ENCODE measurements around the gene NRIP1. TPM values are rescaled to one million over a fixed set of nuclear protein-coding genes. Genes with fewer than 3 reads are reported as not detected.

Gene NRIP1
- total and polyA plus RNA-seq, 8 donors: 22.6 to 30.5 (median 27.6) TPM

DNA sequence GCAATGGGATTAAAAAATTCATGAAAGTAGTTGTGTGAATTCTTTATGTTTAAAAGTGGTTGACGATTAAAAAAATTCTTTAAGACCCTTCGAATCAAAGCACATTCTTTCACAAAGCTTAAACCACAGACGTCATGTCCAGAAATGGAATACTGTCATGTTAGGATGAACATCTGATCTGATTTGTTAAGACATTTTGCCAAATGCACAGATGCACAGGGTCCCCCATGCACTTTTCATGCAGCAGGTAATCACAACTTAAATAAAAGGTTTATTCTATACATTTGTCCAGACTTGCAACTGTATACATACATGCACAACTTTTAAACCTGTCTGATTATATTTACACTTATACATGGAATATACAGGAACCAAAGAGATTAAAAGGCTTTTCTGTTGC lies 103.3 kb downstream of the NRIP1 start:
- no peaks in the 10 kb centered on the region for H3K27me3 ChIP-seq
- intact Hi-C loops (cut with DNase I): no loop called here
- no peak overlapping the region for H3K4me3 ChIP-seq
- DNase-seq: no peak
- H3K36me3 ChIP-seq: peaks cover 0 to 9% of the 10 kb centered on the region in 2 donors
- H3K4me1 ChIP-seq: no peaks in the 10 kb centered on the region
- no peak for ATAC-seq
- no peak for TF ChIP-seq CTCF (IDR thresholded peaks at IDR 0.05)
- H3K27ac ChIP-seq: no peak overlapping the region
- no peaks in the 10 kb centered on the region for H3K9me3 ChIP-seq

GRCh38 chr21:14959343-14959742 lies 105.5 kb downstream of the NRIP1 start:
- Histone ChIP-seq H3K9me3 (no peaks in the 10 kb centered on the region), H3K27ac (no peak overlapping the region), H3K36me3 (no peaks in the 10 kb centered on the region), H3K4me3 (no peak overlapping the region), H3K27me3 (no peaks in the 10 kb centered on the region), H3K4me1 (no peaks in the 10 kb centered on the region)
- intact Hi-C loops (cut with DNase I): no loop called here
- no peak for TF ChIP-seq CTCF (IDR thresholded peaks at IDR 0.05)
- no peak for ATAC-seq
- DNase-seq: no peak

- ATAC-seq (no peak), DNase-seq (no peak)
- Histone ChIP-seq H3K9me3 (no peaks in the 10 kb centered on the region), H3K4me3 (no peak overlapping the region), H3K27ac (no peak overlapping the region), H3K4me1 (no peaks in the 10 kb centered on the region), H3K27me3 (no peaks in the 10 kb centered on the region), H3K36me3 (no peaks in the 10 kb centered on the region)
- intact Hi-C loops (cut with DNase I): no loop called here
- no peak for TF ChIP-seq CTCF (IDR thresholded peaks at IDR 0.05)
Measured at GRCh38 chr21:14957836-14958235, 107.0 kb downstream of the NRIP1 start.

GRCh38 chr21:14956807-14957206 lies 108.0 kb downstream of the NRIP1 start:
- Histone ChIP-seq H3K36me3 (no peaks in the 10 kb centered on the region), H3K9me3 (no peaks in the 10 kb centered on the region), H3K27me3 (no peaks in the 10 kb centered on the region), H3K4me1 (no peaks in the 10 kb centered on the region), H3K27ac (no peak overlapping the region), H3K4me3 (no peak overlapping the region)
- intact Hi-C loops (cut with DNase I): no loop called here
- no peak for DNase-seq
- ATAC-seq: no peak
- TF ChIP-seq CTCF (IDR thresholded peaks at IDR 0.05): no peak

- no peak for TF ChIP-seq CTCF (IDR thresholded peaks at IDR 0.05)
- no peaks in the 10 kb centered on the region for H3K4me1 ChIP-seq
- H3K36me3 ChIP-seq: no peaks in the 10 kb centered on the region
- H3K4me3 ChIP-seq: no peak overlapping the region
- DNase-seq (no peak), ATAC-seq (no peak)
- H3K27ac ChIP-seq: no peak overlapping the region
- H3K27me3 ChIP-seq: no peaks in the 10 kb centered on the region
- intact Hi-C loops (cut with DNase I): no loop called here
- H3K9me3 ChIP-seq: no peaks in the 10 kb centered on the region
Measured at GRCh38 chr21:14955936-14956520, 108.8 kb downstream of the NRIP1 start.
